Gastroesophageal sphincter (tissue), 4 donors: ENCODE results near the gene RXRB. TPM values are rescaled to one million over a fixed set of nuclear protein-coding genes. Genes with fewer than 3 reads are reported as not detected.

Source experiments
- ATAC-seq: fragments of 150-250 bp; one replicate; pipeline ENCODE4 v1.9.1; 2016; ENCODE audit warnings: mild to moderate bottlenecking, moderate library complexity
- H3K27ac ChIP-seq, 4 donors: fragments of 200-600 bp; sonication (generic) in 3 of 4; 1 replicate in 3 of 4; 2 replicates in 1 of 4; pipeline ENCODE4 v1.5.1; 2016 to 2019
- H3K27me3 ChIP-seq: fragments of 200-600 bp; sonication (generic); one replicate; pipeline ENCODE4 v1.5.1; 2019
- H3K36me3 ChIP-seq, 2 donors: fragments of 200-600 bp; sonication (generic); one replicate each; pipeline ENCODE4 v1.5.1; 2019; ENCODE audit warnings: control low read depth in 1 of 2
- H3K4me1 ChIP-seq, 3 donors: fragments of 200-600 bp; sonication (generic); 1 replicate in 2 of 3; 2 replicates in 1 of 3; pipeline ENCODE4 v1.5.1; 2016 to 2019; ENCODE audit warnings: control low read depth in 2 of 3
- H3K4me3 ChIP-seq, 2 donors: fragments of 200-600 bp; sonication (generic); one replicate each; pipeline ENCODE4 v1.5.1; 2019; ENCODE audit warnings: mild to moderate bottlenecking in 1 of 2, moderate library complexity in 1 of 2
- H3K9me3 ChIP-seq, 3 donors: fragments of 200-600 bp; sonication (generic); one replicate each; pipeline ENCODE4 v1.5.1; 2017 to 2019; ENCODE audit warnings: control low read depth in 2 of 3
- EP300 ChIP-seq: sonication (generic); formaldehyde crosslinking; IDR thresholded peaks from one replicate; pipeline ENCODE4 v1.6.1; 2017; ENCODE audit warnings: antibody characterized with exemption, mild to moderate bottlenecking
- POLR2A ChIP-seq, 2 donors: fragments of 450-650 bp; IDR thresholded peaks; one replicate each; pipeline ENCODE4 v1.6.1; 2017; ENCODE audit warnings: antibody characterized with exemption in 2 of 2, mild to moderate bottlenecking in 2 of 2, moderate library complexity in 1 of 2
- POLR2AphosphoS5 ChIP-seq: sonication (generic); formaldehyde crosslinking; IDR thresholded peaks from one replicate; pipeline ENCODE4 v1.6.1; 2017; ENCODE audit warnings: antibody characterized with exemption
- WGBS, 2 donors: methylation state at CpG; one replicate each; pipeline ENCODE4 v1.1.5; 2018; ENCODE audit warnings: low coverage in 1 of 2; 5-methylcytosine and 5-hydroxymethylcytosine counted together
- total RNA-seq, 4 donors: library from RNA; depleted of rRNA; stranded (reverse); fragments of >200 nt; gene quantifications; one replicate each; pipeline ENCODE4 v1.1.0, GENCODE V29; 2016
- TF ChIP-seq, protein P1 (sequence below), 4 experiments: fragments of 200-600 bp in 2 of 4; fragments of 450-650 bp in 2 of 4; sonication (generic) in 1 of 4; IDR thresholded peaks; one replicate each; pipeline ENCODE4 v1.5.1; 2017 to 2019; ENCODE audit warnings: antibody characterized with exemption in 4 of 4, mild to moderate bottlenecking in 2 of 4, moderate library complexity in 2 of 4

RXRB gene
- total RNA-seq, 4 donors from 2014 or later = 20.0 to 38.8 (median 28.9) TPM

DNA sequence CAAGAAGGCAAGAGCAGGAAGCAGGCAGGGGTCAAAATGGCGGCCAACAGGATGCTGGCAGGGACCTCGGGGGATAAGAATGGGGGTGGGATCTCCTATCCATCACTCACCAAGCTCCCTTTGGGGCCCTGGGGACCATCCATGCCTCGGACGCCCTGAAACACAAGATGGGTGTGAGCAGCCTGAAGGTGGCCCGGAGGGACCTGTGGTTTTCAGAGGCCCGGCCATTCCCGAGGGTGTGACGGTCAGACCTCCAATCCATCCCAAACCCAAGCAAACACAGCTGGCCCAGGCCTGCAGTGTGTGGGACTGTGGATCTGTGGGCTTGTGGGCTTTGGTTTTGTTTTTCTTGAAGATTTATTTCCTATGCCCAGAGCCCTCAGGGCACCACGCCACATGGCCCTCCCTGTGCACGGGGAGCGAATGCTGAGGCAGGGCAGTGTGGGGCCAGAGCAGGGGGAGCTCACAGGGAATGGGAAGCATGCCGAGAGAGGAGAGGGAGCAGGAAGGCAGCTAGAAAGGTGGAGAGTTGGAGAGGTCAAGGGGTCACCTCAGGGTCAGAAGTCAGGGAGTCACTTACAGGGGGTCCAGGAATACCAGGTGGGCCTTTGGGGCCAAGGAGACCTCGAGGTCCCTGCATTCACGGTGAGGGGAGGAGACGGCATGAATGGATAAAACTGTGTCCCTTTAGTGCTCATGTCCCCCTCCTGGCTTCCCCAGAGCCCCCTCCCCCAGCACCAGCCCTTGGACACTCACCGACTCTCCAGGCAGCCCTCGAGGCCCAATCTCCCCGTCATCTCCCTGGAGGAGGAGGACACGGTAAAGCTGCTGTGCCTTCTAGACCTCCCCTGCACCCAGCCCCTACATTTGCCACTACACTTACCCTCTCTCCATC lies 22.7 kb downstream of the RXRB start:
- H3K27ac ChIP-seq = no peak overlapping the region
- 70 to 100% methylated on average over 1 to 10 of the region's 19 CpGs for WGBS, 2 donors
- no peaks in the 10 kb centered on the region for H3K27me3 ChIP-seq
- TF ChIP-seq, protein P1, sequence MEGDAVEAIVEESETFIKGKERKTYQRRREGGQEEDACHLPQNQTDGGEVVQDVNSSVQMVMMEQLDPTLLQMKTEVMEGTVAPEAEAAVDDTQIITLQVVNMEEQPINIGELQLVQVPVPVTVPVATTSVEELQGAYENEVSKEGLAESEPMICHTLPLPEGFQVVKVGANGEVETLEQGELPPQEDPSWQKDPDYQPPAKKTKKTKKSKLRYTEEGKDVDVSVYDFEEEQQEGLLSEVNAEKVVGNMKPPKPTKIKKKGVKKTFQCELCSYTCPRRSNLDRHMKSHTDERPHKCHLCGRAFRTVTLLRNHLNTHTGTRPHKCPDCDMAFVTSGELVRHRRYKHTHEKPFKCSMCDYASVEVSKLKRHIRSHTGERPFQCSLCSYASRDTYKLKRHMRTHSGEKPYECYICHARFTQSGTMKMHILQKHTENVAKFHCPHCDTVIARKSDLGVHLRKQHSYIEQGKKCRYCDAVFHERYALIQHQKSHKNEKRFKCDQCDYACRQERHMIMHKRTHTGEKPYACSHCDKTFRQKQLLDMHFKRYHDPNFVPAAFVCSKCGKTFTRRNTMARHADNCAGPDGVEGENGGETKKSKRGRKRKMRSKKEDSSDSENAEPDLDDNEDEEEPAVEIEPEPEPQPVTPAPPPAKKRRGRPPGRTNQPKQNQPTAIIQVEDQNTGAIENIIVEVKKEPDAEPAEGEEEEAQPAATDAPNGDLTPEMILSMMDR (IDR thresholded peaks at IDR 0.05) = no peak
- TF ChIP-seq POLR2AphosphoS5 (no peak), POLR2A (IDR thresholded peaks at IDR 0.05) (no peak), EP300 (no peak)
- H3K4me1 ChIP-seq = no peaks in the 10 kb centered on the region
- H3K4me3 ChIP-seq = no peak overlapping the region
- no peak for ATAC-seq
- no peaks in the 10 kb centered on the region for H3K36me3 ChIP-seq
- H3K9me3 ChIP-seq = no peaks in the 10 kb centered on the region

DNA sequence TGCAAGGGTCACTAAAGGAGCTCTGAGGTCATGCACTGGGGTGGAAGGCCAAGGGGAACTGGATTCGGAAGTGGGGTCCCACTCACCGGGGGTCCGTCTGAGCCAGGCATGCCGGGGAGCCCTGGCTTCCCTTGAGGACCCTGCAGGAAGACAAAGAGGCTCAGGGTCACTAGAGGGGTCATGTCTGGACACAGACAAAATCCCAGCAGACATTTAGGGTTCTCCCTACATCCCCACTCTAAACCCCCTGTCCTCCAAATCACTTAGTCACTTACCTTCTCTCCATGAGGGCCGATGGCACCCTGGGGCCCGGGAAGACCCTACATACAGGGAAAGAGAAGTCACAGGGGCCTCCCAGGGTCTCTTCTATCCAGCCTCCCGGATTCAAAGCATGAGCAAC lies 23.6 kb downstream of the RXRB start:
- H3K4me3 ChIP-seq = no peak overlapping the region
- H3K36me3 ChIP-seq = no peaks in the 10 kb centered on the region
- no peak for ATAC-seq
- TF ChIP-seq EP300 (no peak), POLR2AphosphoS5 (no peak), POLR2A (IDR thresholded peaks at IDR 0.05) (no peak)
- TF ChIP-seq, protein P1 (IDR thresholded peaks at IDR 0.05) = no peak
- H3K9me3 ChIP-seq = no peaks in the 10 kb centered on the region
- no peaks in the 10 kb centered on the region for H3K4me1 ChIP-seq
- H3K27me3 ChIP-seq = no peaks in the 10 kb centered on the region
- no peak overlapping the region for H3K27ac ChIP-seq
- 88% methylated on average over 3 of the region's 7 CpGs for WGBS, 2 donors

DNA sequence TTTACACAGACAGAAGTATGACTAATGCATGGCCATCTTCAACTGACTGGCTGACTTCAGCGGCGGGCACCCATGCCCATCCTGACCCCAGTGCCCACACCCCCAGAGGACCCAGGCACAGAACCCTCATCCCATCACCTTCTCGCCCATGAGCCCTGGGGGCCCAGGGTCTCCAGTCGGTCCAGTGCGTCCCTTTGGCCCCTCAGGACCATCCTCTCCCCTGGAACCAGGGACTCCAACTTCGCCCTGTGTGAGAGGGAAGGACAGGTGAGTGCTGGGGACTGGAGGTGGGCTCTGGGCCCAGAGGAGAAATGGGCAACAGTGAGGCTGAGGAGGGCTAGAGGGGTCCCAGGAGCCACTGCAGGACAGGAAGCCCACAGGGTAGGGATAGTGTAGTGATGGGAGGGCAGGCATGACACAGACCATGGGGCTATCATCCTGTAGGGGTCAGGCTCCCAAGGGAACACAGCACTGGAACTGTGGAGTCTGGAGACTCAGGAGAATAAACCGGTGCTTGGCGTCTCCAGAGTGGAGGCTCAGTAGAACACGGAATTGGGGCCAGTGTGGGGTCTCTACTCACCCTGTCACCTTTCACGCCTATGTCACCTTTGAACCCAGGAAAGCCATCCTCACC lies 24.9 kb downstream of the RXRB start:
- no peaks in the 10 kb centered on the region for H3K27me3 ChIP-seq
- H3K4me1 ChIP-seq = no peaks in the 10 kb centered on the region
- WGBS, 2 donors = 66% methylated on average over 4 of the region's 10 CpGs; no CpG with 5 or more reads in 1 of the 2 donors
- no peaks in the 10 kb centered on the region for H3K9me3 ChIP-seq
- no peaks in the 10 kb centered on the region for H3K36me3 ChIP-seq
- no peak for ATAC-seq
- no peak overlapping the region for H3K27ac ChIP-seq
- no peak for TF ChIP-seq POLR2AphosphoS5
- no peak for TF ChIP-seq EP300
- TF ChIP-seq, protein P1 (IDR thresholded peaks at IDR 0.05) = no peak
- H3K4me3 ChIP-seq = no peak overlapping the region

DNA sequence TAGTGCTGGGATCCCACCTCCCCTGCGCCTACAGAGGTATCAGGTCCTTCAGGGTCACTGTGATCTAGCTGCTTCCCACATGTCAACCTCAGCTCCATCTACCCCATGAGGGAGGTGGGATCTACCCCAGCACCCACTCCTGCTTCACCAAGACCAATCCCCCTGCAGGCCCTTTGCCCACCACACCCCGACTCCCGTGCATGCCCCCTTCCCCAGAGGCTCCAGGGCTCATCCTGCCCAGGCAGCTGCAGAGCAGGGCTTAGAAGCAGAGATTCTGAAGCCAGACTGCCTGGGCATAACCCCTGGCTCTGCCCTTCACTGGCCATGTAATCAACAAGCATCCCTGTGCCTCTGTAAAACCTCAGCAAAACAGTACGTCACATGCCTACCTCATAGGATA lies 25.7 kb downstream of the RXRB start:
- H3K27me3 ChIP-seq = no peaks in the 10 kb centered on the region
- H3K36me3 ChIP-seq = no peaks in the 10 kb centered on the region
- 100% methylated on average over 1 of the region's 4 CpGs; no CpG with 5 or more reads in 1 of the 2 donors for WGBS, 2 donors
- TF ChIP-seq EP300 = no peak
- TF ChIP-seq, protein P1 (IDR thresholded peaks at IDR 0.05) = no peak
- no peak for TF ChIP-seq POLR2A (IDR thresholded peaks at IDR 0.05)
- no peak for TF ChIP-seq POLR2AphosphoS5
- no peaks in the 10 kb centered on the region for H3K9me3 ChIP-seq
- no peak overlapping the region for H3K27ac ChIP-seq
- ATAC-seq = no peak
- H3K4me3 ChIP-seq = no peak overlapping the region
- H3K4me1 ChIP-seq = no peaks in the 10 kb centered on the region
